Adrenal gland (tissue), 12 donors: Measurements from ENCODE around the gene IL12RB2. TPM values are rescaled to one million over a fixed set of nuclear protein-coding genes. Genes with fewer than 3 reads are reported as not detected.
"Not testable (repeated sequence)": the region's sequence is repeated elsewhere in the genome, so short reads cannot be mapped to it uniquely, and the experiment has no call there.

Experiments used
- DNase-seq, 7 donors: peaks; one replicate each; pipeline ENCODE4 v3.0.0-alpha.2; 2019 to 2020
- H3K27ac ChIP-seq, 5 donors: fragments of 200-600 bp; sonication (generic) in 4 of 5; 1 replicate in 3 of 5; 2 replicates in 2 of 5; pipeline versions ENCODE4 v1.5.1 to v1.8.0; 2016 to 2020; ENCODE audit warnings: mild to moderate bottlenecking in 1 of 5
- H3K27me3 ChIP-seq: fragments of 200-600 bp; 2 replicates; pipeline ENCODE4 v1.8.0; 2021
- H3K36me3 ChIP-seq, 2 donors: fragments of 200-600 bp; replicated peaks in 1 of 2; 1 replicate in 1 of 2; 2 replicates in 1 of 2; pipeline versions ENCODE4 v1.5.1 to v1.8.0; 2018 to 2022
- H3K4me1 ChIP-seq, 2 donors: fragments of 200-600 bp; replicated peaks in 1 of 2; 1 replicate in 1 of 2; 2 replicates in 1 of 2; pipeline versions ENCODE4 v1.5.1 to v1.8.0; 2018 to 2021
- H3K4me3 ChIP-seq, 4 donors: fragments of 200-600 bp; sonication (generic) in 3 of 4; one replicate each; pipeline ENCODE4 v1.5.1; 2016 to 2018
- H3K9me3 ChIP-seq, 3 donors: fragments of 200-600 bp; sonication (generic) in 1 of 3; replicated peaks in 1 of 3; 1 replicate in 2 of 3; 2 replicates in 1 of 3; pipeline versions ENCODE4 v1.5.1 to v1.8.0; 2016 to 2021
- CTCF ChIP-seq, 6 experiments: fragments of 450-650 bp in 4 of 6; fragments of 200-600 bp in 2 of 6; sonication (generic) in 1 of 6; IDR thresholded peaks; 1 replicate in 5 of 6; 2 replicates in 1 of 6; pipeline versions ENCODE4 v1.5.1 to v1.8.0; 2016 to 2021; ENCODE audit warnings: antibody characterized with exemption in 6 of 6, mild to moderate bottlenecking in 2 of 6, moderate library complexity in 1 of 6
- POLR2A ChIP-seq, 2 donors: fragments of 450-650 bp; IDR thresholded peaks; one replicate each; pipeline ENCODE4 v1.6.1; 2017; ENCODE audit warnings: antibody characterized with exemption in 2 of 2, mild to moderate bottlenecking in 2 of 2, moderate library complexity in 1 of 2
- WGBS, 4 donors: extraction: QIAGEN DNeasy Blood & Tissue Kit in 2 of 4; methylation state at CpG; one replicate each; pipeline versions ENCODE4 v1.1.5 to v1.1.7; 2013 to 2017; 5-methylcytosine and 5-hydroxymethylcytosine counted together
- intact Hi-C, 2 donors: fragments of 100-400 bp; cut with DNase I; formaldehyde crosslinking; loops; one replicate each; pipeline versions ENCODE4 v1.14.1 to v1.15.0; 2022 to 2023
- polyA plus RNA-seq, 3 donors: library from polyadenylated mRNA; stranded (reverse); fragments of 200-250 nt in 2 of 3; fragments of 350-450 nt in 1 of 3; fragmentation: Illumina TruSeq in 1 of 3; extraction: RNeasy Lipid Tissue Mini Kit (QIAGEN cat#74804) in 1 of 3; gene quantifications; one replicate each; pipeline ENCODE4 v1.2.3, GENCODE V29; 2013 to 2014
- small RNA-seq, 2 donors: library from RNA; depleted of rRNA; stranded (forward); fragments of <200 nt; gene quantifications; one replicate each; pipeline ENCODE3, GENCODE V24; 2016
- total RNA-seq, 9 donors: library from RNA; depleted of rRNA in 4 of 9; stranded (reverse); fragments of >200 nt in 4 of 9; fragments of 120-200 nt in 1 of 9; fragmentation: NEBNext Ultra II Directional in 1 of 9; extraction: Animal tissue kit (Norgen Biotek cat#: 25700) in 1 of 9; gene quantifications; one replicate each; pipeline versions ENCODE4 v1.1.0 to v1.2.4, GENCODE V29; 2013 to 2023
- donor health status: healthy with polysubstance abuse.
- donor health status: Bipolar disorder and iron deficiency.
- donor health status: DM: yes; HTN: yes; CAD: no.
- donor health status: DM: no; HTN: no; CAD: no.
- donor health status: DM: no; HTN: no; CAD: no.
- donor health status: DM: yes; HTN: yes; CAD: no.

The IL12RB2 gene
- total and polyA plus RNA-seq, 12 donors = 0.24 to 2.6 (median 0.55) TPM; not detected in 2

DNA sequence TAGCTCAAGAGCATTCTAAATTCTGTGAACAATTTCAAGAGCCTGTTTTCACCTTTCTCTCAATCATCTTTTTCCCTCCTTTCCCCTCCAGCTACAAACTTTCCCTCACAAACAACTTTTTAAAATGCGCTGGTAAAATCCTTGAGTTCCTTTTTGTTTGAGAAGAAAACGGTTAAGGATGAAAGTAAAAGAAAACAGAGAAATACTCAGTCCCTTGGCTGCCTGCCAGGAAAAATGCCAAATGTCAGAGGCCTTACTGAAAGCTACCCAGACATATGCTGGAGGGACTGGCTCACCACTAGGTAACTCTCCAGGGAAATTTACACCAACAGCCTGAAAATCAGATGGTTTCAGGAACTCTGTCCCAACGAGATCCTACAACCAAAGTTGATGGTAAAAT lies 133.5 kb downstream of the IL12RB2 start:
- no peak overlapping the region for H3K4me3 ChIP-seq
- peak overlapping the region in 2 of 5 donors; percentile 6 to 31 for H3K27ac ChIP-seq
- no peaks in the 10 kb centered on the region for H3K9me3 ChIP-seq
- DNase-seq = peak; percentile 76 to 90 (median 85)
- H3K36me3 ChIP-seq = no peaks in the 10 kb centered on the region
- H3K27me3 ChIP-seq = no peaks in the 10 kb centered on the region
- intact Hi-C loops = no loop called here
- TF ChIP-seq CTCF (IDR thresholded peaks at IDR 0.05) = no peak
- no peak for TF ChIP-seq POLR2A (IDR thresholded peaks at IDR 0.05)
- WGBS, 4 donors = 13 to 22% (median 14%) methylated on average over 3 of the region's 3 CpGs
- H3K4me1 ChIP-seq = peaks cover 11 to 16% of the 10 kb centered on the region in 2 donors

DNA sequence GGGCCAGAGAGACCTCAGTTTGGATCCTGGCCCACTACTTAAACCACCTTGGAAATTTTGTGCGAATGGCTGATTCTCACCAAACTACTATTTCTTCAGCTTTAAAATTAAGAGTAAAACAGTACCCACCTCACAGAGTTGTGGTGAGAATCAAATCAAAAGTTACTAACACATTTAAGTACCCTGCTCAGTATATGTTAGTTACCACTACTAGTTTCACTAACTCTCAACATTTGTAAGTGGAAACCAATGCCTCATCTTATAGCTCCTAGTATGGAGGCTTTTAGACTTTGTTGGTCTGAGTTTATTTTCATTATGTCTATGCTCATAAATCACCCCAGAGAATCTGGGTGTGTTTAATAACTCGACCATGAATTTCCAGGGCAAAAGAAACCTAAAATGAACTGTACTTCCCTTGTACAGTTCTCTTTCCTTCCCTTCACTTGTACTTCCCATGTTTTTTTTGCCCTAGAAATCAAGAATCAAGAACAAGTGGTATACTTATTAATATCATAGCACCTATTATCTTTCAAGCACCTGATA lies 134.1 kb downstream of the IL12RB2 start:
- Histone ChIP-seq H3K4me3 (no peak overlapping the region), H3K27ac (peak overlapping the region in 1 of 5 donors; percentile 6), H3K27me3 (no peaks in the 10 kb centered on the region), H3K9me3 (no peaks in the 10 kb centered on the region), H3K4me1 (peaks cover 11 to 16% of the 10 kb centered on the region in 2 donors), H3K36me3 (no peaks in the 10 kb centered on the region)
- 59 to 68% (median 63%) methylated on average over 2 of the region's 2 CpGs for WGBS, 4 donors
- DNase-seq = no peak
- intact Hi-C loops = no loop called here
- no peak for TF ChIP-seq CTCF (IDR thresholded peaks at IDR 0.05)
- TF ChIP-seq POLR2A (IDR thresholded peaks at IDR 0.05) = no peak

DNA sequence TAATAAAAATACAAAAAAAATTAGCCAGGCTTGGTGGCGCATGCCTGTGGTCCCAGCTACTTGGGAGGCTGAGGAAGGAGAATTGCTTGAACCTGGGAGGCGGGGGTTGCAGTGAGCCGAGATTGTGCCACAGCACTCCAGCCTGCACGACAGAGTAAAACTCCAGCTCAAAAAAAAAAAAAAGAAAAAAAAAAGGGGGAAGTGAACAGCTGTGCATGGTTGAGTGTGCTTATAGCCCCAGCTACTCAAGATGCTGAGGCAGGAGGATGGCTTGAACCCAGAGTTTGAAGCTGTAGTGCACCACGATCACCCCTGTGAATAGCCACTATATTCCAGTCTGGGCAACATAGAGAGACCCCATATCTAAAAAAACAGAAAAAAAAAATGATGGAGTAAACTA lies 138.3 kb downstream of the IL12RB2 start:
- DNase-seq, H3K27me3 ChIP-seq, intact Hi-C loops, H3K36me3 ChIP-seq, H3K27ac ChIP-seq, H3K4me3 ChIP-seq, H3K9me3 ChIP-seq: not testable (repeated sequence)
- H3K4me1 ChIP-seq = peaks cover 4 to 11% of the 10 kb centered on the region in 2 donors
- 64 to 82% (median 72%) methylated on average over 5 of the region's 5 CpGs for WGBS, 4 donors

Small RNA genes lying within 50 kb of the gene (small RNA-seq; reads per million reads assigned to genes)
- gene RNU4ATAC4P (0 reads per million in 2 donors), gene RNU6-387P (0 reads per million in 2 donors)

Other genes with a start within 250 kb of the IL12RB2 start
- under 1 TPM in 1 of 9 donors, not detected in 8; 0.61 TPM for gene C1orf141, start 172.9 kb upstream of the IL12RB2 start, total RNA-seq
- gene C1orf141, start 172.9 kb upstream of the IL12RB2 start, polyA plus RNA-seq = not detected
- 1 to 10 TPM; 1.0 to 9.5 (median 1.9) TPM for gene IL23R, start 141.4 kb upstream of the IL12RB2 start, total RNA-seq
- 1 to 10 TPM in 1 of 3 donors, under 1 TPM in 2; 0.03 to 2.0 (median 0.16) TPM for gene IL23R, start 141.4 kb upstream of the IL12RB2 start, polyA plus RNA-seq
- gene SERBP1, start 122.5 kb downstream of the IL12RB2 start, total RNA-seq = 100 to 1,000 TPM; 122 to 183 (median 155) TPM
- 100 to 1,000 TPM in 1 of 3 donors, 10 to 100 TPM in 2; 59.7 to 226 (median 79.5) TPM for gene SERBP1, start 122.5 kb downstream of the IL12RB2 start, polyA plus RNA-seq